ENCODE data around the gene RAB4B.

GRCh38 chr19:40785526-40785925 lies 7.5 kb downstream of the RAB4B start:
- TF ChIP-seq EP300 (IDR thresholded peaks at IDR 0.05) = no peak
- TF ChIP-seq, protein P1, sequence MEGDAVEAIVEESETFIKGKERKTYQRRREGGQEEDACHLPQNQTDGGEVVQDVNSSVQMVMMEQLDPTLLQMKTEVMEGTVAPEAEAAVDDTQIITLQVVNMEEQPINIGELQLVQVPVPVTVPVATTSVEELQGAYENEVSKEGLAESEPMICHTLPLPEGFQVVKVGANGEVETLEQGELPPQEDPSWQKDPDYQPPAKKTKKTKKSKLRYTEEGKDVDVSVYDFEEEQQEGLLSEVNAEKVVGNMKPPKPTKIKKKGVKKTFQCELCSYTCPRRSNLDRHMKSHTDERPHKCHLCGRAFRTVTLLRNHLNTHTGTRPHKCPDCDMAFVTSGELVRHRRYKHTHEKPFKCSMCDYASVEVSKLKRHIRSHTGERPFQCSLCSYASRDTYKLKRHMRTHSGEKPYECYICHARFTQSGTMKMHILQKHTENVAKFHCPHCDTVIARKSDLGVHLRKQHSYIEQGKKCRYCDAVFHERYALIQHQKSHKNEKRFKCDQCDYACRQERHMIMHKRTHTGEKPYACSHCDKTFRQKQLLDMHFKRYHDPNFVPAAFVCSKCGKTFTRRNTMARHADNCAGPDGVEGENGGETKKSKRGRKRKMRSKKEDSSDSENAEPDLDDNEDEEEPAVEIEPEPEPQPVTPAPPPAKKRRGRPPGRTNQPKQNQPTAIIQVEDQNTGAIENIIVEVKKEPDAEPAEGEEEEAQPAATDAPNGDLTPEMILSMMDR (IDR thresholded peaks at IDR 0.05) = no peak
